Bronchus fibroblast of lung (primary cell): ENCODE data around the gene OIP5. TPM values are rescaled to one million over a fixed set of nuclear protein-coding genes. Genes with fewer than 3 reads are reported as not detected.

Experiments used
- total RNA-seq: library from RNA; depleted of rRNA; stranded (reverse); fragments of >200 nt; gene quantifications from 2 replicates; pipeline ENCODE4 v1.2.3, GENCODE V29; 2015

The OIP5 gene
- 21.3 and 24.2 TPM in 2 replicates for total RNA-seq

DNA sequence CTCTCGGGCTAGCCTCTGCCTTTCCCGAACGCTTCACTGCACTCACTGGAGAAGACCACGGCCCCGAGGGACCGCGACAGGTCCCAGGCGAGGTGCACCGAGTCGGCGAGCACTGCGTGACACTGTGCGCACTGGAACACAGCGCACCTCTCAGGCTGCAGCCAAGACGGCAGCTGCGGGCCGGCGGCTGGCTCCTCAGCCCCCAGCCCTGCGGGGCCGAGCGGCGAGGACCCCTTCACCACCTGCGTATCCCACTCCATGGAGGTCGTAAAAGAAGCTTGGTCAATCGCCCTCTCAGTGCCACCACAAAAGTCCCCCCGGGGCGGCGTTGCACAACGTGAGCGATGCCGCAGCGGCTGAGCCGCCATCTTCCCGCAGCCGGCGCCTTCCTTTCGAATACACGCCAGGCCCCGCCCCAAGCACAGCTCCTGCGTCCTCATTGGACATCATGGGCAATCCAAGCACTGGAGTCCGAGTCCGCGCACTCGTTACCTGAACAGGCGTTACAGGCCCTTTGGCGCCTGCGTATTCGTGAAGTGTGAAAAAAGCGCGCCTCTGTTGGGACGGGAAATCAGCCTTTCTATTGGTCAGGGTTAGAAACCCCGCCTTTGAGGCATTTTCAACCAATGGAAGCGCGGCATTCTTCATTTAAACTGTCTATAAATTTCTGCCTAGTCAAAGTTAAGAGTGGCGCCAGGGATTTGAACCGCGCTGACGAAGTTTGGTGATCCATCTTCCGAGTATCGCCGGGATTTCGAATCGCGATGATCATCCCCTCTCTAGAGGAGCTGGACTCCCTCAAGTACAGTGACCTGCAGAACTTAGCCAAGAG is at the start of gene OIP5, which contains the start of gene NUSAP1:
OIP5 (minus strand) TSS at position 398 of the 832 bp plus-strand sequence; CDS start at position 368, 30 bp downstream.
NUSAP1 (plus strand) TSS at position 688 of the 832 bp plus-strand sequence; CDS start at position 765, 77 bp downstream.

Other genes starting within 250 kb of the OIP5 start
- 13.4 and 17.8 TPM in 2 replicates for gene INO80, start 216.3 kb downstream of the OIP5 start, total RNA-seq
- not detected in 2 replicates for gene EXD1, start 101.8 kb downstream of the OIP5 start, total RNA-seq
- gene CHP1, start 101.3 kb downstream of the OIP5 start, total RNA-seq = 160 and 167 TPM in 2 replicates
- 106 and 111 TPM in 2 replicates for gene NUSAP1, start 290 bp upstream of the OIP5 start, total RNA-seq
- gene NDUFAF1, start 69.9 kb upstream of the OIP5 start, total RNA-seq = 20.1 and 25.4 TPM in 2 replicates
- gene RTF1, start 84.5 kb upstream of the OIP5 start, total RNA-seq = 13.4 and 15.5 TPM in 2 replicates
- 12.4 and 15.6 TPM in 2 replicates for gene ITPKA, start 161.3 kb upstream of the OIP5 start, total RNA-seq
- 0.50 and 0.59 TPM in 2 replicates for gene LTK, start 181.2 kb upstream of the OIP5 start, total RNA-seq
- gene RPAP1, start 211.7 kb upstream of the OIP5 start, total RNA-seq = 16.8 TPM in 2 replicates
- gene TYRO3, start 226.6 kb upstream of the OIP5 start, total RNA-seq = 3.9 and 6.4 TPM in 2 replicates